Liver (tissue), 3 donors: ENCODE data around the gene SRGAP1.

Experiments
- ATF3 ChIP-seq: IDR thresholded peaks from 2 replicates; pipeline ENCODE4 v1.6.1; 2016; ENCODE audit warnings: antibody characterized with exemption
- CTCF ChIP-seq: fragments of 150-350 bp; IDR thresholded peaks from 2 replicates; pipeline ENCODE4 v1.5.1; 2017; ENCODE audit warnings: improper control_type of control experiment, low read depth, low read length; ENCODE audit not compliant: missing input control
- GABPA ChIP-seq, 2 donors: IDR thresholded peaks in 1 of 2; conservative IDR thresholded peaks in 1 of 2; 2 replicates each; pipeline ENCODE4 v1.6.1; 2016; ENCODE audit warnings: antibody characterized with exemption in 2 of 2, mild to moderate bottlenecking in 1 of 2, moderate library complexity in 1 of 2
- HNF4A ChIP-seq, 2 donors: conservative IDR thresholded peaks; 2 replicates each; pipeline ENCODE4 v1.6.1; 2016; ENCODE audit warnings: antibody characterized with exemption in 2 of 2, mild to moderate bottlenecking in 2 of 2
- HNF4G ChIP-seq: IDR thresholded peaks from 2 replicates; pipeline ENCODE4 v1.6.1; 2016; ENCODE audit warnings: antibody characterized with exemption
- JUND ChIP-seq, 2 donors: IDR thresholded peaks; 2 replicates each; pipeline ENCODE4 v1.6.1; 2016; ENCODE audit warnings: antibody characterized with exemption in 2 of 2
- MAX ChIP-seq: IDR thresholded peaks from 2 replicates; pipeline ENCODE4 v1.6.1; 2016; ENCODE audit warnings: antibody characterized with exemption
- RAD21 ChIP-seq, 2 donors: IDR thresholded peaks; 2 replicates each; pipeline ENCODE4 v1.6.1; 2016; ENCODE audit warnings: antibody characterized with exemption in 2 of 2, mild to moderate bottlenecking in 2 of 2
- REST ChIP-seq: IDR thresholded peaks from 2 replicates; pipeline ENCODE4 v1.6.1; 2016; ENCODE audit warnings: antibody characterized with exemption, mild to moderate bottlenecking
- RXRA ChIP-seq, 2 donors: IDR thresholded peaks; 2 replicates each; pipeline ENCODE4 v1.6.1; 2017 to 2018; ENCODE audit warnings: antibody characterized with exemption in 2 of 2, mild to moderate bottlenecking in 1 of 2
- SP1 ChIP-seq: IDR thresholded peaks from 2 replicates; pipeline ENCODE4 v1.6.1; 2018; ENCODE audit warnings: antibody characterized with exemption, mild to moderate bottlenecking
- TAF1 ChIP-seq: conservative IDR thresholded peaks from 2 replicates; pipeline ENCODE4 v1.6.1; 2016; ENCODE audit warnings: antibody characterized with exemption, mild to moderate bottlenecking
- YY1 ChIP-seq: IDR thresholded peaks from 2 replicates; pipeline ENCODE4 v1.6.1; 2016; ENCODE audit warnings: antibody characterized with exemption, mild to moderate bottlenecking
- ZBTB33 ChIP-seq: IDR thresholded peaks from 2 replicates; pipeline ENCODE4 v1.6.1; 2016; ENCODE audit warnings: antibody characterized with exemption
- donor health status: healthy.
- donor health status: healthy.

- TF ChIP-seq SP1 (no peak), CTCF (no peak), RXRA (IDR thresholded peaks at IDR 0.05) (no peak), JUND (IDR thresholded peaks at IDR 0.05) (no peak), REST (no peak), MAX (no peak), HNF4A (conservative IDR thresholded peaks at IDR 0.05) (no peak), ZBTB33 (no peak), ATF3 (no peak), TAF1 (no peak), GABPA (IDR thresholded peaks at IDR 0.05 in 1 of 2, conservative IDR thresholded peaks at IDR 0.05 in 1 of 2) (no peak), RAD21 (IDR thresholded peaks at IDR 0.05) (no peak), YY1 (no peak), HNF4G (no peak)
Measured at GRCh38 chr12:64122154-64122553, 277.7 kb downstream of the SRGAP1 start.
